Gastrocnemius medialis (tissue), 4 donors: ENCODE measurements around the gene C20orf141. TPM values are rescaled to one million over a fixed set of nuclear protein-coding genes. Genes with fewer than 3 reads are reported as not detected.

ENCODE experiments used
- ATAC-seq, 2 donors: fragments of 150-250 bp; one replicate each; pipeline ENCODE4 v1.9.1; 2016
- DNase-seq, 2 donors: peaks; one replicate each; pipeline ENCODE4 v3.0.0-alpha.2; 2019
- H3K27ac ChIP-seq, 4 donors: fragments of 200-600 bp; sonication (generic); 1 replicate in 1 of 4; 2 replicates in 3 of 4; pipeline ENCODE4 v1.5.1; 2016 to 2018; ENCODE audit warnings: mild to moderate bottlenecking in 2 of 4, moderate library complexity in 1 of 4
- H3K27me3 ChIP-seq, 3 donors: fragments of 200-600 bp; sonication (generic) in 2 of 3; 1 replicate in 1 of 3; 2 replicates in 2 of 3; pipeline versions ENCODE4 v1.5.1 to v1.6.0; 2016 to 2019; ENCODE audit warnings: mild to moderate bottlenecking in 1 of 3, moderate library complexity in 1 of 3
- H3K36me3 ChIP-seq, 2 donors: fragments of 200-600 bp; sonication (generic) in 1 of 2; one replicate each; pipeline ENCODE4 v1.5.1; 2017 to 2018
- H3K4me1 ChIP-seq, 2 donors: fragments of 200-600 bp; sonication (generic) in 1 of 2; one replicate each; pipeline ENCODE4 v1.5.1; 2016 to 2017; ENCODE audit warnings: mild to moderate bottlenecking in 2 of 2
- H3K4me3 ChIP-seq, 4 donors: fragments of 200-600 bp; sonication (generic) in 3 of 4; 1 replicate in 1 of 4; 2 replicates in 3 of 4; pipeline ENCODE4 v1.5.1; 2016 to 2019; ENCODE audit warnings: mild to moderate bottlenecking in 2 of 4
- H3K9me3 ChIP-seq, 3 donors: fragments of 200-600 bp; sonication (generic) in 2 of 3; 1 replicate in 1 of 3; 2 replicates in 2 of 3; pipeline ENCODE4 v1.5.1; 2016 to 2019
- POLR2A ChIP-seq, 2 donors: fragments of 450-650 bp; IDR thresholded peaks; one replicate each; pipeline ENCODE4 v1.6.1; 2017; ENCODE audit warnings: antibody characterized with exemption in 2 of 2, mild to moderate bottlenecking in 2 of 2, moderate library complexity in 2 of 2
- in situ Hi-C, 4 donors: fragments of 200-750 bp; cut with MboI; loops; one replicate each; pipeline versions ENCODE4 v1.15.0 to v1.8.0; 2017; ENCODE audit warnings: low sequenced_read_pairs in 4 of 4
- intact Hi-C: fragments of 100-400 bp; cut with DNase I; formaldehyde crosslinking; loops from one replicate; pipeline ENCODE4 v1.15.1; 2023; ENCODE audit warnings: low total_unique reads
- total RNA-seq, 4 donors: library from RNA; depleted of rRNA; stranded (reverse); fragments of >200 nt; gene quantifications; one replicate each; pipeline versions ENCODE4 v1.1.0 to v1.2.3, GENCODE V29; 2016
- TF ChIP-seq, protein P1 (sequence below), 5 experiments: fragments of 450-650 bp in 3 of 5; fragments of 200-600 bp in 2 of 5; sonication (generic) in 2 of 5; IDR thresholded peaks in 4 of 5; conservative IDR thresholded peaks in 1 of 5; 1 replicate in 4 of 5; 2 replicates in 1 of 5; pipeline ENCODE4 v1.5.1; 2016 to 2019; ENCODE audit warnings: antibody characterized with exemption in 5 of 5, mild to moderate bottlenecking in 3 of 5, moderate library complexity in 3 of 5

The C20orf141 gene
- total RNA-seq, 4 donors from 2014 or later, result not detected

DNA sequence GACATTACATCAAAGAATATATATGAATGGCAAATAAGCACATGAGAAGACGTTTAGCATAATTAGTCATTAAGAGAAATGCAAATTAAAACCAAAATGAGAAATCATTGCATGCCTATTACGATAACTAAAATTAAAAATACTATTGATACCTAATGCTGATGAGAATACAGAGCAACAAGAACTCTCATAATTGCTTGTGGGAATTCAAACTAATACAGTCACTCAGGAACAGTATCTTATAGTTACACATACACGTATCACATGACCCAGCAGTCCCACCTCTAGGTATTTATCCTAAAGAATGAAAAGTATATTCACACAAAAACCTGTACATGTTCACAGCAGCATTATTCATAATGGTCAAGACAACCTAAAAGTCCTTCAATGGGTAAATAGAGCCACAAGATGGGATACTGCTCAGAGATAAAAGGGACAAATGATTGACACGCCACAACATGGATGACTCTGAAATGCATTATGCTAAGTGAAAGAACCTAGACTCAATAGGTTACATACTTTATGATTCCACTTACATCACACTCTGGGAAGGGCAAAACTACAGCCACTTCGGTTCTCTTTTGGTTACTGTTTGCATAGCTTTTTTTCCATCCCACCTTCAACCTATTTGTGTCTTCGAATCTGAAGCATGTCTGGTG, 30.8 kb upstream of the C20orf141 start:
- intact Hi-C loops (no loop called here), in situ Hi-C loops (no loop called here)
- Histone ChIP-seq H3K9me3 (no peaks in the 10 kb centered on the region), H3K4me3 (no peak overlapping the region), H3K27me3 (peaks cover 0 to 2% (median 0%) of the 10 kb centered on the region in 3 donors), H3K4me1 (no peaks in the 10 kb centered on the region), H3K27ac (no peak overlapping the region), H3K36me3 (no peaks in the 10 kb centered on the region)
- DNase-seq (no peak), ATAC-seq (no peak)
- TF ChIP-seq, protein P1, sequence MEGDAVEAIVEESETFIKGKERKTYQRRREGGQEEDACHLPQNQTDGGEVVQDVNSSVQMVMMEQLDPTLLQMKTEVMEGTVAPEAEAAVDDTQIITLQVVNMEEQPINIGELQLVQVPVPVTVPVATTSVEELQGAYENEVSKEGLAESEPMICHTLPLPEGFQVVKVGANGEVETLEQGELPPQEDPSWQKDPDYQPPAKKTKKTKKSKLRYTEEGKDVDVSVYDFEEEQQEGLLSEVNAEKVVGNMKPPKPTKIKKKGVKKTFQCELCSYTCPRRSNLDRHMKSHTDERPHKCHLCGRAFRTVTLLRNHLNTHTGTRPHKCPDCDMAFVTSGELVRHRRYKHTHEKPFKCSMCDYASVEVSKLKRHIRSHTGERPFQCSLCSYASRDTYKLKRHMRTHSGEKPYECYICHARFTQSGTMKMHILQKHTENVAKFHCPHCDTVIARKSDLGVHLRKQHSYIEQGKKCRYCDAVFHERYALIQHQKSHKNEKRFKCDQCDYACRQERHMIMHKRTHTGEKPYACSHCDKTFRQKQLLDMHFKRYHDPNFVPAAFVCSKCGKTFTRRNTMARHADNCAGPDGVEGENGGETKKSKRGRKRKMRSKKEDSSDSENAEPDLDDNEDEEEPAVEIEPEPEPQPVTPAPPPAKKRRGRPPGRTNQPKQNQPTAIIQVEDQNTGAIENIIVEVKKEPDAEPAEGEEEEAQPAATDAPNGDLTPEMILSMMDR (IDR thresholded peaks at IDR 0.05 in 4 of 5, conservative IDR thresholded peaks at IDR 0.05 in 1 of 5), result no peak
- no peak for TF ChIP-seq POLR2A (IDR thresholded peaks at IDR 0.05)

- H3K27me3 ChIP-seq, result peaks cover 8 to 20% (median 13%) of the 10 kb centered on the region in 3 donors
- TF ChIP-seq, protein P1 (IDR thresholded peaks at IDR 0.05 in 4 of 5, conservative IDR thresholded peaks at IDR 0.05 in 1 of 5), result no peak
- no peak for TF ChIP-seq POLR2A (IDR thresholded peaks at IDR 0.05)
Measured at GRCh38 chr20:2793471-2793870, 21.3 kb upstream of the C20orf141 start.

GRCh38 chr20:2794202-2794748, 20.5 kb upstream of the C20orf141 start:
- no peaks in the 10 kb centered on the region for H3K9me3 ChIP-seq
- DNase-seq (no peak), ATAC-seq (no peak)
- H3K4me3 ChIP-seq, result no peak overlapping the region
- H3K27ac ChIP-seq, result no peak overlapping the region
- in situ Hi-C loops (no loop called here), intact Hi-C loops (no loop called here)
- peaks cover 15 to 28% (median 19%) of the 10 kb centered on the region in 3 donors for H3K27me3 ChIP-seq
- no peaks in the 10 kb centered on the region for H3K4me1 ChIP-seq
- no peak for TF ChIP-seq POLR2A (IDR thresholded peaks at IDR 0.05)
- TF ChIP-seq, protein P1 (IDR thresholded peaks at IDR 0.05 in 4 of 5, conservative IDR thresholded peaks at IDR 0.05 in 1 of 5), result no peak
- H3K36me3 ChIP-seq, result no peaks in the 10 kb centered on the region

More at GRCh38 chr20:2793471-2793870, 21.3 kb upstream of the C20orf141 start:
- Histone ChIP-seq H3K27ac (no peak overlapping the region), H3K4me3 (no peak overlapping the region), H3K36me3 (no peaks in the 10 kb centered on the region), H3K4me1 (no peaks in the 10 kb centered on the region), H3K9me3 (no peaks in the 10 kb centered on the region)
- intact Hi-C loops (no loop called here), in situ Hi-C loops (no loop called here)
- DNase-seq (no peak), ATAC-seq (no peak)

DNA sequence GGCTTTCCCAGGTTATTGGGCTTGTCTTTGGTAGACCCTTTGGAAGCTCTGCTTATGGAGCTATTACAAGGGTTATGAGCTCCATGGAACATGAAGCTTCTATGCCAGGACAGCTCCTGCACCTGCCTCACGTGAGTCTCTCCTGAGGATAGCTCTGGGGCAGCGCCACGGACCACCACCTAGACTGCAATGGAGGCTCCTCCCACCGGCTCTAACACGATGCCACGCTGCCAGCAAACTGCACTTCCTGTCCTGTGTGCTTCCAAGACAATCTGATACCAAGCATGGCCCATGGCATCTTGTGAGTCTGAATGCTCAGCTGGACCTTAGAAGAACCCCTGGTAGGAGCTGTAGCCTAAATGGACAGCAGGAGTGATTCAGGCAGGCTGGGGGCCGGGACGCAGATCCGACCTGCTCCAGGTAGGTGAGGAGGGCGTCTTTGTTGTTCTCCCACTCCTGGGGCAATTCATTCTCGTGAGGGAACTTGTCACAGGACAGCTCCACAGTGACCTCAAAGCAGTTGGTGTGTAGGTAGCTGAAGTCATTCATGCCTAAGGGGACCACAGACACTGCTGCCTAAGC, 19.8 kb upstream of the C20orf141 start:
- TF ChIP-seq POLR2A (IDR thresholded peaks at IDR 0.05), result no peak
- TF ChIP-seq, protein P1 (IDR thresholded peaks at IDR 0.05 in 4 of 5, conservative IDR thresholded peaks at IDR 0.05 in 1 of 5), result no peak
- H3K27ac ChIP-seq, result no peak overlapping the region
- no peak overlapping the region for H3K4me3 ChIP-seq
- DNase-seq, result no peak
- no peaks in the 10 kb centered on the region for H3K36me3 ChIP-seq
- H3K27me3 ChIP-seq, result peaks cover 22 to 33% (median 25%) of the 10 kb centered on the region in 3 donors
- in situ Hi-C loops, result no loop called here
- no peak for ATAC-seq
- peaks cover 0 to 5% of the 10 kb centered on the region in 2 donors for H3K4me1 ChIP-seq
- H3K9me3 ChIP-seq, result no peaks in the 10 kb centered on the region
- intact Hi-C loops, result no loop called here
